IPS-18c (cell line): ENCODE results near the gene DNAAF3.
"Not testable (repeated sequence)": the region's sequence is repeated elsewhere in the genome, so short reads cannot be mapped to it uniquely, and the experiment has no call there.

ENCODE experiments used
- H3K4me3 ChIP-seq: 2 replicates; pipeline ENCODE4 v1.7.0; 2013; ENCODE audit warnings: low read depth, mild to moderate bottlenecking, low read length, moderate library complexity; ENCODE audit not compliant: insufficient read depth
- H3K9me3 ChIP-seq: one replicate; pipeline ENCODE4 v1.6.1; 2013; ENCODE audit warnings: mild to moderate bottlenecking, low read length, moderate library complexity; ENCODE audit not compliant: control insufficient read depth, insufficient read depth

The DNAAF3 gene

GRCh38 chr19:55160128-55160985 is 6.1 kb downstream of the DNAAF3 start:
- Histone ChIP-seq H3K4me3 (no peak overlapping the region), H3K9me3 (no peaks in the 10 kb centered on the region)

DNA sequence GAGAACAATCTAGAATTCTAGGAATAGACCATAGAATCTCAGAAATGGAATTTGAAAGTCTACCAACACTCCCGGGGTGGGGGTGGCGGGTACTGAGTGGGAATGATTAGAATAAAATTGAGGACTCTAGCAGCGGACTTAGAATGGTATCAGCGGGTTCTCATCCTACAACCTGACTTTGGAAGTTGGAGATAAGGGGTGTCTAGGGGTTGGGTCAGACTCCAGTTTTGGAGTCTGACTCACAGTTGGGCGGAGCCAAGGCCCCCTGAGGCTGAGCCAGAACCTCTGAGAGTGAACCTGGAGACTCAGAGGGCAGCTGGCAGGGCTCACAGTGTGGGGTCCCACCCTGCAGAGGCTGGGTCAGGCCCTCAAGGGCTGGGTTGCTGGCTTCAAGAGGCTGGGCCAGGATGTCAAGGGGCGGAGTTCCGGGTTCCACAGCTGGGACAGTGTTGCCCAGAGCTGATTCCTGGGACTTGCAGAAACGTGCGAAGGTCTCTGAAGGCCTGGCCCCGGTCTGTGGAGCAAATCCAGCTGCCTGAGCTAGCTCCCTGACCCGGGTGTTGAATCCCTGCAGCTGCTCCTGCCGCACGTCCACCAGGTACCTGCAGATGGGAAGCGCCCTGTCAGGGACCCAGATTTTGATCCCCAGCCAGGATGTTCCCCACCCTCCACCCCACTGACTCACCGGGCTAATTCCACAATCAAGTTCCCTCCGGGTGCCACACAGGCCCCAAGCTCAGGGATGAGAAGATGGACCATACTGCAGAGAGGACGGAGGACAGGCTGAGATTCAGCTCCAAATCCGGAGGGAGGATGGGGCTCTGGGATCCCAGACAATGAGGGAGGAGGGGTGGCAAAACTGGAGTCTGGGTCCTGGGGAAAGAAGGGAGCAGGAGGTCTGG is 7.3 kb downstream of the DNAAF3 start:
- Histone ChIP-seq H3K9me3 (no peaks in the 10 kb centered on the region), H3K4me3 (no peak overlapping the region)

DNA sequence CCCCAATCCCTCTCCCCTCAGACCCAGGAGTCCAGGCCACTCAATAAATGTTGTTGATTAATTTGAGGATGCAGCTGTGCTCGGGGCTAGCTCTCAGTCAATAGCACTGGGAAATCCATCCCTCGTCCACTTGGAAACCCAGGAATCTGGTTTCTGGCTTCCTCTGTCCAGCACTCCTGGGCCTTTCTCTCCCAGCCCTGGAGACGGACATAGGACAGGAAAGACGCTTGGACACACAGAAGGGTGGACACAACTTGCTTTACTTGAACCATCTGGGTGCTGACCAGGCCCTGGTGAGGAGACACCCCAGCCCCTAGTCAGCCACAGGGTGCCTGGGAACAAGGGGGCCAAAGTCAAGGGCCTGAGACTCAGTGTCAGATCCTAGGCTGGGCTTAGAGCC is 8.0 kb downstream of the DNAAF3 start:
- no peak overlapping the region for H3K4me3 ChIP-seq

GRCh38 chr19:55157064-55157908 is 9.1 kb downstream of the DNAAF3 start, which contains the start of gene TNNI3:
Gene TNNI3, minus strand, starts transcription at chr19:55157732. Its CDS starts 143 bp downstream, at chr19:55157589.
- no peaks in the 10 kb centered on the region for H3K9me3 ChIP-seq
- H3K4me3 ChIP-seq, result peak within 1 kb of the TSS; percentile 72

More for the DNA sequence above, 8.0 kb downstream of the DNAAF3 start:
- no peaks in the 10 kb centered on the region for H3K9me3 ChIP-seq

GRCh38 chr19:55156202-55157063 is 10.0 kb downstream of the DNAAF3 start:
- H3K4me3 ChIP-seq, result peak overlapping the region; percentile 72
- no peaks in the 10 kb centered on the region for H3K9me3 ChIP-seq

DNA sequence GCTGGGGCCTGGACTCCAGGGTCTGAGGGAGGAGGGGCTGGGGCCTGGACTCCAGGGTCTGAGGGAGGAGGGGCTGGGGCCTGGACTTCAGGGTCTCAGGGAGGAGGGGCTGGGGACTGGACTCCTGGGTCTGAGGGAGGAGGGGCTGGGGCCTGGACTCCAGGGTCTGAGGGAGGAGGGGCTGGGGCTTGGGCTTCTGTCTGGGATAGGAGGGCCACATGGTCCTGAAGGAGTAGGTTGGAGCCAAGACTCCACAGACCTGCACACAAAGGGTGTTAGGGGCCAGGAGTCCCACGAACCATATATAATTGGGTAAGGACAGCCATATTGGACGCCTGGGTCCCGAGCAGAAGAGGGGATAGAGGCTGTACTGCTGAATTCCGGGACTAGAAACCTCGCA is 10.6 kb downstream of the DNAAF3 start:
- H3K9me3 ChIP-seq, result not testable (repeated sequence)
- H3K4me3 ChIP-seq, result peak overlapping the region; percentile 72

DNA sequence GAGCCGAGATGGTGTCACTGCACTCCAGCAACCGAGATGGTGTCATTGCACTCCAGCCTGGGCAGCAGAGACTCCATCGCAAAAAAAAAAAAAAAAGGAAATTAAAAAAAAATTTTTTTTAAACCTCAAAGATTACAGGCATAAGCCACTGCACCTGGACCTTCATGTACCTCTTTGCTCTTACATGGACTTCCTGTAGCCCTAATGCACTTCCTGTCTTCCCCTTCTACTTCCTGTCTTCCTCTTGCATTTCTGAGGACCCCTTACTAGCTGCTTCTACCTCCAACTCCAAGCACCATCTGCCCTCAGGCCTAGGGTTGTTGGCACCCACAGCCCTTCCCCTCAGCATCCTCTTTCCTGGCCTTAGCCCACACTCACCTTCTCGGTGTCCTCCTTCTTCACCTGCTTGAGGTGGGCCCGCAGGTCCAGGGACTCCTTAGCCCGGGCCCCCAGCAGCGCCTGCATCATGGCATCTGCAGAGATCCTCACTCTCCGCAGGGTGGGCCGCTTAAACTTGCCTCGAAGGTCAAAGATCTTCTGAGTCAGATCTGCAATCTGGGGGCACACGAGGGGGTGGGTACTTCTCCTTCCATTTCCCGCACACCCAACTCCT is 12.7 kb downstream of the DNAAF3 start:
- Histone ChIP-seq H3K9me3 (no peaks in the 10 kb centered on the region), H3K4me3 (no peak overlapping the region)

GRCh38 chr19:55152017-55152416 is 14.4 kb downstream of the DNAAF3 start:
- Histone ChIP-seq H3K9me3 (no peaks in the 10 kb centered on the region), H3K4me3 (no peak overlapping the region)

DNA sequence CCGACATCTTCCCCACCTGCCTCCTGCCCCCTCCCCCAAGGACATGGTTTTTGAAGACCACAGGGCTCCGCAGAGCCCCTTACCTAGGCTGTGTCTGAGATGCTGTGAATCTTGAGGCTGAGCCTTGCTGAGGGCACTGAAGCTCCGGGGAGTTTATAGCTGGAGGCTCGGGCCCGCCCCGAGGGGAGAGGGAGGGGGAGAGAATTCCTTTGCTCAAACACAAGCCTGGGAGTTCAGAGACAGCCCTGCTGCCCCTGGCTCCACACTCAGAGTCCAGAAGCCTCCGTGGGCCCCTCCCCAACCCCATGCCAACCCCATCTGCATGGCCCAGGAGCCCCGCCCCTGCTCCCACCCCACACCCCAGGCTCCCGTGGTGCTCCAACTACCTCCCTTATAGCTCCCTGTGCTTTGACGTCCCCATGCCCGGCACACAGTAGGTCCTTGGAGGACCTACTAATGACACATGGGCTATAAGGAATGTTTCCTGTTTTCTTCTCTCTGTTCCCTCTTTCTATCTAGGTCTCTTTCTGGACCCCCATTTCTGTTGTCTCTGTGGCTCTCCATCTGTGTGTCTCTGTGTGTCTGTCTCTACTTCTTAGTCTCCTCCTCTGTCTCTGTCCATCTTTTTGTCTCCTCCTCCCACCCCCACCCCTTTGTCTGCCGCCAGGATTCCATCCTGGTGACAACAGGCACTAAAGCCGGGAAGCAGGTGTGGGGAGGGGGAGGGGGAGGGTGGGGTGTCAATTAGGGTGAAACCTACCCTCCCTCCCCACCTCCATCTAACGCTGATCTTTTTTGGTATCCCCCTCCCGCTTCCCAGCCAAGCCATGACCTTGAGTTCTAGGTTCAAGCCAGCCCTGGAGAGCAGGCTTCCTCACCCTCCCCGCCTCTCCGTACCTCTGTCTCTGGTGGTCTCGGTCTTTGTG is 17.1 kb downstream of the DNAAF3 start, which contains the start of gene TNNT1:
TSS of gene TNNT1 (minus strand) at position 129 of the 926 bp plus-strand sequence. CDS start 2,049 bp downstream, outside the sequence.
- Histone ChIP-seq H3K4me3 (peak within 1 kb of the TSS; percentile 32; the same call in 1 of the 2 replicates), H3K9me3 (no peaks in the 10 kb centered on the region)

GRCh38 chr19:55147545-55148251 is 18.7 kb downstream of the DNAAF3 start:
- no peak overlapping the region; the same call in 1 of the 2 replicates for H3K4me3 ChIP-seq
- H3K9me3 ChIP-seq, result no peaks in the 10 kb centered on the region

- H3K4me3 ChIP-seq, result peak overlapping the region; percentile 65
These were observed 19.6 kb downstream of the DNAAF3 start for GRCh38 chr19:55146705-55147273.

DNA sequence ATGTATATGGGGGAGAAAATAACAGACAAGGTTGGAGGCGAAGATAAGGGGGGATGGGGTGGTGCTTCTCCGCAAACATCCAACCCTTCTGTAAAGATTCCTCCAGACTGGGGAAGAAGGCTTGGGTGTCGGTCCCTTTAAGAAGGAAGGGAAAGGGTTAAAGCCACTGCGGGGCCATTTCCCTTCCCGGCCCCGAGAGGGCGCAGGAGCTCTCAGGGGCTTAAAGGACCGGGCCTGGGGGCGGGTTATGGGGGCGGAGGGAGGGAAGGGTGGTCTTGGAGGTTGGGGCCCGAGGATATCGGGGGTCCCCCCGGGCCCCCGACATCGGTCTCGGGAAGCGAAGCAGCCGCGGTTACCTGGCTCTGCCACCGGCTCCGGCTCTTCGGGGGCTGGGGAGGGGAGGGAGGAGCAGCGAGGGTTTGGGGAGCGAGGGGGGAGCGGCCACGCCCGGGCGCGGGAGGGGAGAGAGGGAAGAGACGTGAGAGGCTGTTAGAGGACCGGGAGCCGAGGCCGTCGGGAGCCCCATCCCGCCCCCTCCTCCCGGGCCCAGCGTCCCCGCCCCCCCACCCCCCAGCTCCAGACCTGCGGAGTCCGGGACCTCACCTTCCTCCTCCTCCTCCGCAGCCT is 20.2 kb downstream of the DNAAF3 start:
- Histone ChIP-seq H3K4me3 (peak overlapping the region; percentile 65), H3K9me3 (no peaks in the 10 kb centered on the region)

More at GRCh38 chr19:55146705-55147273, 19.6 kb downstream of the DNAAF3 start:
- H3K9me3 ChIP-seq, result no peaks in the 10 kb centered on the region

DNA sequence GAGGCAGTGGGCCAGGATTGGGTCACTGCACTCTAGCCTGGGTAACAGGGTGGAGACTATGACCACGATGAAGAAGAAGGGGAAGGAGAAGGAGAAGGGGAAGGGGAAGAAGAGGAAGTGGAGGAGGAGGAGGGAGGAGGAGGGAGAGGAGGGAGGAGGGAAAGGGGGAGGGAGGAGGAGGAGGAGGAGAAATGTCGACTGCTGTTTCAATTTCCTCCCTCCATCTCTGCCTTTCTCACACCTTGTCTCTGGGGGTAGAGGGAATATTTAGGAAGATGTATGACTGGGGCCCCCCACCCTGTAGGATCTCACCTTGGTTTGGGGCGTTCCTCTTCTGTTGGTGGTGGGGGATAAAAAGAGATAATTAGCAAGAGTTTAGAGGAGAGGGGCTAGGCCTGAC is 21.2 kb downstream of the DNAAF3 start:
- Histone ChIP-seq H3K4me3 (no peak overlapping the region), H3K9me3 (no peaks in the 10 kb centered on the region)
